Panc1 (cell line): ENCODE measurements around the gene MPPED1. TPM values are rescaled to one million over a fixed set of nuclear protein-coding genes. Genes with fewer than 3 reads are reported as not detected.

Experiments used
- ATAC-seq: fragments of 200-7000 bp; cut with Tn5 transposase; 2 replicates; pipeline ENCODE4 v1.9.1; 2020; ENCODE audit warnings: mild to moderate bottlenecking, moderate library complexity
- BruUV-seq: library from RNA; stranded (reverse); fragments of 400-500 nt; replicated peaks from 2 replicates; lab custom pipeline; 2021; lab: Mats Ljungman, UMichigan
- CTCF ChIA-PET: fragments of 300-600 bp; sonication (Branson Sonifier 250); formaldehyde crosslinking; loops from one replicate; lab custom pipeline; 2022; ENCODE audit warnings: antibody characterized with exemption; lab: Charles Lee
- POLR2A ChIA-PET: fragments of 300-600 bp; sonication (Branson Sonifier 250); formaldehyde crosslinking; loops from one replicate; lab custom pipeline; 2022; ENCODE audit warnings: antibody characterized with exemption; lab: Charles Lee
- DNase-seq: peaks from one replicate; pipeline ENCODE4 v3.0.0-alpha.2; 2010; ENCODE audit warnings: low read depth, low spot score
- H3K27ac ChIP-seq: 2 replicates; pipeline ENCODE4 v1.5.1; 2011; ENCODE audit warnings: mild to moderate bottlenecking, low read length, inconsistent platforms
- H3K27me3 ChIP-seq: fragments of 200-500 bp; sonication (Bioruptor generic); 2 replicates; pipeline ENCODE4 v1.6.0; 2014; ENCODE audit warnings: low read length, inconsistent platforms; ENCODE audit not compliant: control insufficient read depth, insufficient read depth
- H3K36me3 ChIP-seq: fragments of 200-500 bp; sonication (Bioruptor generic); 2 replicates; pipeline ENCODE4 v1.5.1; 2014; ENCODE audit warnings: inconsistent platforms, mild to moderate bottlenecking, low read length, moderate library complexity; ENCODE audit not compliant: control insufficient read depth, insufficient read depth
- H3K4me1 ChIP-seq: 2 replicates; pipeline ENCODE4 v1.5.1; 2011; ENCODE audit warnings: inconsistent platforms, mild to moderate bottlenecking, low read length, moderate library complexity; ENCODE audit not compliant: control insufficient read depth, insufficient read depth
- H3K4me3 ChIP-seq, 2 experiments: 2 replicates each; pipeline ENCODE4 v1.5.1; 2011 to 2012; ENCODE audit warnings: low read depth in 2 of 2, low read length in 2 of 2, mild to moderate bottlenecking in 2 of 2, inconsistent platforms in 1 of 2, moderate library complexity in 1 of 2
- H3K9me3 ChIP-seq: fragments of 200-500 bp; sonication (Bioruptor generic); 2 replicates; pipeline ENCODE4 v1.5.1; 2014; ENCODE audit warnings: low read depth, mild to moderate bottlenecking, inconsistent platforms, low read length, moderate library complexity; ENCODE audit not compliant: control insufficient read depth, insufficient read depth
- POLR2AphosphoS5 ChIP-seq: IDR thresholded peaks from 2 replicates; pipeline ENCODE4 v1.6.1; 2012; ENCODE audit warnings: mild to moderate bottlenecking, low read depth, low read length, moderate library complexity
- SIN3A ChIP-seq: IDR thresholded peaks from 2 replicates; pipeline ENCODE4 v1.6.1; 2012; ENCODE audit warnings: low read depth, mild to moderate bottlenecking, low read length, moderate library complexity, borderline replicate concordance; ENCODE audit not compliant: insufficient read depth
- TCF7L2 ChIP-seq: IDR thresholded peaks from 2 replicates; pipeline ENCODE4 v1.6.1; 2011; ENCODE audit warnings: mild to moderate bottlenecking, low read depth, low read length, inconsistent platforms
- in situ Hi-C: cut with HindIII; loops from 2 replicates; pipeline ENCODE4 v1.10.0; 2016; ENCODE audit warnings: low sequenced_read_pairs, low pct_unique_long_range_greater_than_20kb
- intact Hi-C: fragments of 100-400 bp; cut with micrococcal nuclease; formaldehyde crosslinking; loops from one replicate; pipeline ENCODE4 v1.10.0; 2022; ENCODE audit not compliant: unreplicated experiment
- total RNA-seq: library from RNA; stranded (reverse); gene quantifications from one replicate; pipeline ENCODE4 v1.2.1, GENCODE V29; 2021; ENCODE audit not compliant: unreplicated experiment
- TF ChIP-seq, protein P1 (sequence below): fragments of 450-650 bp; IDR thresholded peaks from 2 replicates; pipeline ENCODE4 v1.5.1; 2017; ENCODE audit warnings: mild to moderate bottlenecking
- TF ChIP-seq, protein P2 (sequence below), 2 experiments: IDR thresholded peaks; 2 replicates each; pipeline ENCODE4 v1.6.1; 2011 to 2012; ENCODE audit warnings: low read depth in 2 of 2, control low read depth in 1 of 2, low read length in 1 of 2, mild to moderate bottlenecking in 1 of 2, moderate library complexity in 1 of 2; ENCODE audit not compliant: insufficient read depth in 1 of 2

The MPPED1 gene
- total RNA-seq, 1 experiment from 2014 or later = not detected

DNA sequence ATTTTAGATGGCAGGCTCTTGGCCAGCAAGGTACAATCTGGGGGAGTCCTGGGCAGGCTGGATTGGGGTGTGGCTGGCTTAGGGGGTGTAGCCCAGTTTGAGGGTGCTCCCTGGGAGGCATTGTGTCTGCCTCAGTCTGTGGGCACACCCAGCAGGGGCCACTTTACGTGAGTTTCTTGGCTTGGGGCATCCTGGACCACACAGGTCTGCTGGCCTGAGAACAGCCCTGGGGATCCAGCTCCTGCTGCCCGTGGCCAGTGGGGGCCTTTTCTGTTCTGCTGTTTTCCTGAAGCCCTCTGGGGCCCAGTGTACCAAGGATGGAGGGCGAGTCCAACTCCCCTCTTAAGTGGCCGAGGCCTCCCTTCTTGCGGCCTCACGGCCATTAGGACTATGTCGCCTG lies 71.9 kb downstream of the MPPED1 start:
- POLR2A ChIA-PET = no interaction called here
- TF ChIP-seq SIN3A (no peak), TCF7L2 (no peak), POLR2AphosphoS5 (no peak)
- TF ChIP-seq, protein P1, sequence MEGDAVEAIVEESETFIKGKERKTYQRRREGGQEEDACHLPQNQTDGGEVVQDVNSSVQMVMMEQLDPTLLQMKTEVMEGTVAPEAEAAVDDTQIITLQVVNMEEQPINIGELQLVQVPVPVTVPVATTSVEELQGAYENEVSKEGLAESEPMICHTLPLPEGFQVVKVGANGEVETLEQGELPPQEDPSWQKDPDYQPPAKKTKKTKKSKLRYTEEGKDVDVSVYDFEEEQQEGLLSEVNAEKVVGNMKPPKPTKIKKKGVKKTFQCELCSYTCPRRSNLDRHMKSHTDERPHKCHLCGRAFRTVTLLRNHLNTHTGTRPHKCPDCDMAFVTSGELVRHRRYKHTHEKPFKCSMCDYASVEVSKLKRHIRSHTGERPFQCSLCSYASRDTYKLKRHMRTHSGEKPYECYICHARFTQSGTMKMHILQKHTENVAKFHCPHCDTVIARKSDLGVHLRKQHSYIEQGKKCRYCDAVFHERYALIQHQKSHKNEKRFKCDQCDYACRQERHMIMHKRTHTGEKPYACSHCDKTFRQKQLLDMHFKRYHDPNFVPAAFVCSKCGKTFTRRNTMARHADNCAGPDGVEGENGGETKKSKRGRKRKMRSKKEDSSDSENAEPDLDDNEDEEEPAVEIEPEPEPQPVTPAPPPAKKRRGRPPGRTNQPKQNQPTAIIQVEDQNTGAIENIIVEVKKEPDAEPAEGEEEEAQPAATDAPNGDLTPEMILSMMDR = no peak
- TF ChIP-seq, protein P2, sequence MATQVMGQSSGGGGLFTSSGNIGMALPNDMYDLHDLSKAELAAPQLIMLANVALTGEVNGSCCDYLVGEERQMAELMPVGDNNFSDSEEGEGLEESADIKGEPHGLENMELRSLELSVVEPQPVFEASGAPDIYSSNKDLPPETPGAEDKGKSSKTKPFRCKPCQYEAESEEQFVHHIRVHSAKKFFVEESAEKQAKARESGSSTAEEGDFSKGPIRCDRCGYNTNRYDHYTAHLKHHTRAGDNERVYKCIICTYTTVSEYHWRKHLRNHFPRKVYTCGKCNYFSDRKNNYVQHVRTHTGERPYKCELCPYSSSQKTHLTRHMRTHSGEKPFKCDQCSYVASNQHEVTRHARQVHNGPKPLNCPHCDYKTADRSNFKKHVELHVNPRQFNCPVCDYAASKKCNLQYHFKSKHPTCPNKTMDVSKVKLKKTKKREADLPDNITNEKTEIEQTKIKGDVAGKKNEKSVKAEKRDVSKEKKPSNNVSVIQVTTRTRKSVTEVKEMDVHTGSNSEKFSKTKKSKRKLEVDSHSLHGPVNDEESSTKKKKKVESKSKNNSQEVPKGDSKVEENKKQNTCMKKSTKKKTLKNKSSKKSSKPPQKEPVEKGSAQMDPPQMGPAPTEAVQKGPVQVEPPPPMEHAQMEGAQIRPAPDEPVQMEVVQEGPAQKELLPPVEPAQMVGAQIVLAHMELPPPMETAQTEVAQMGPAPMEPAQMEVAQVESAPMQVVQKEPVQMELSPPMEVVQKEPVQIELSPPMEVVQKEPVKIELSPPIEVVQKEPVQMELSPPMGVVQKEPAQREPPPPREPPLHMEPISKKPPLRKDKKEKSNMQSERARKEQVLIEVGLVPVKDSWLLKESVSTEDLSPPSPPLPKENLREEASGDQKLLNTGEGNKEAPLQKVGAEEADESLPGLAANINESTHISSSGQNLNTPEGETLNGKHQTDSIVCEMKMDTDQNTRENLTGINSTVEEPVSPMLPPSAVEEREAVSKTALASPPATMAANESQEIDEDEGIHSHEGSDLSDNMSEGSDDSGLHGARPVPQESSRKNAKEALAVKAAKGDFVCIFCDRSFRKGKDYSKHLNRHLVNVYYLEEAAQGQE (IDR thresholded peaks at IDR 0.05; ENCODE audit: insufficient read depth in 1 of 2, low read depth in 2 of 2, low read length in 1 of 2) = no peak
- no peaks in the 10 kb centered on the region for H3K36me3 ChIP-seq
- no peaks in the 10 kb centered on the region for H3K4me1 ChIP-seq
- no peak overlapping the region for H3K27ac ChIP-seq
- no peak for ATAC-seq
- no peaks in the 10 kb centered on the region for H3K9me3 ChIP-seq
- no peak for DNase-seq
- CTCF ChIA-PET = no interaction called here
- in situ Hi-C loops (no loop called here), intact Hi-C loops (no loop called here)
- no peak overlapping the region for H3K4me3 ChIP-seq
- no peaks in the 10 kb centered on the region for H3K27me3 ChIP-seq
- no TSS peak for BruUV-seq

DNA sequence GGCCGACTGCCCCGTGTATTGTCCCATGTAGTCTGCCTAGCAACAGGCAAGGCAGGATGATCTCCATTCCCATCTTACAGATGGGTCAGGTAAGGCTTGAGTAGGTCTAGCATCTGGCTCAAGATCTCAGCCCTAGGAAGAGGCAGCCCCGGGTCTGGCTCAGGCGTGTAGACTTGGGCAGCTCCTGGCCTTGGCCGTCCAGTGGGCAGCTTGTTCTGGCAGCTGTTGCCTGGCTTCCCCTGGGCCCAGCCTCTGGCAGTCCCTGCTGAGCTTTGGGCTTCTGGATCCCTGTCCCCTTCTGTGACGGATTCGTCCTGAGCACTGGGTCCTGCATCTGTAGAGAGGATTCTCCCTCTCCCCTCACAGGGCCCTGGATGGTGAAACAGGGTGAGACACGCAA lies 72.4 kb downstream of the MPPED1 start:
- no TSS peak for BruUV-seq
- H3K36me3 ChIP-seq = no peaks in the 10 kb centered on the region
- ATAC-seq (no peak), DNase-seq (no peak)
- CTCF ChIA-PET = no interaction called here
- TF ChIP-seq POLR2AphosphoS5 (no peak), TCF7L2 (no peak), SIN3A (no peak)
- TF ChIP-seq, protein P2 (IDR thresholded peaks at IDR 0.05; ENCODE audit: insufficient read depth in 1 of 2, low read depth in 2 of 2, low read length in 1 of 2) = no peak
- TF ChIP-seq, protein P1 = no peak
- H3K4me3 ChIP-seq = no peak overlapping the region
- intact Hi-C loops (no loop called here), in situ Hi-C loops (no loop called here)
- no peaks in the 10 kb centered on the region for H3K9me3 ChIP-seq
- no peak overlapping the region for H3K27ac ChIP-seq
- POLR2A ChIA-PET = no interaction called here
- H3K27me3 ChIP-seq = no peaks in the 10 kb centered on the region
- no peaks in the 10 kb centered on the region for H3K4me1 ChIP-seq
